Neural progenitor cell (in vitro differentiated cells): ENCODE data around the gene CC2D1A.

Experiments
- EZH2 ChIP-seq: fragments of 200-600 bp; sonication (generic); IDR thresholded peaks from 2 replicates; pipeline ENCODE4 v1.6.1; 2017; ENCODE audit warnings: antibody characterized with exemption, mild to moderate bottlenecking, moderate library complexity
- EZH2phosphoT487 ChIP-seq: fragments of 200-600 bp; sonication (generic); IDR thresholded peaks from 2 replicates; pipeline ENCODE4 v1.6.1; 2017; ENCODE audit warnings: antibody characterized with exemption
- TF ChIP-seq, protein P1 (sequence below): fragments of 200-600 bp; sonication (generic); IDR thresholded peaks from 2 replicates; pipeline ENCODE4 v1.5.1; 2017; ENCODE audit warnings: antibody characterized with exemption, mild to moderate bottlenecking

DNA sequence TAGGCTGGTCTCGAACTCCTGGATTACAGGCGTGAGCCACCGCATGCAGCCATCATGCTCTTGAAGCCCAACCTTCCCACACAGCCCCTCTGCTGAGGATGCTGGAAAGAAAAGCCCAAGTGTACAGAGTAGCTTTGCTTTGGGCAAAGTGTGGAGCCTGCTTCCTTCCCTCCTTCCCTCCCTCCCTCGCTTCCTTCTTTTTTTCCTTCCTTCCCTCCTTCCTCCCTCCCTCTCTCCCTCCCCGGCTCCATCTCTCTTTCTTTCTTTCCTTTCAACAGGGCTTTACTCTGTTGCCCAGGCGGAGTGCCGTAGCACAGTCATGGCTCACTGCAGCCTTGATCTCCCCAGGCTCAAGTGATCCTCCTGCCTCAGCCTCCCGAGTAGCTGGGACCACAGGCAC, 2.7 kb downstream of the CC2D1A start:
- TF ChIP-seq, protein P1, sequence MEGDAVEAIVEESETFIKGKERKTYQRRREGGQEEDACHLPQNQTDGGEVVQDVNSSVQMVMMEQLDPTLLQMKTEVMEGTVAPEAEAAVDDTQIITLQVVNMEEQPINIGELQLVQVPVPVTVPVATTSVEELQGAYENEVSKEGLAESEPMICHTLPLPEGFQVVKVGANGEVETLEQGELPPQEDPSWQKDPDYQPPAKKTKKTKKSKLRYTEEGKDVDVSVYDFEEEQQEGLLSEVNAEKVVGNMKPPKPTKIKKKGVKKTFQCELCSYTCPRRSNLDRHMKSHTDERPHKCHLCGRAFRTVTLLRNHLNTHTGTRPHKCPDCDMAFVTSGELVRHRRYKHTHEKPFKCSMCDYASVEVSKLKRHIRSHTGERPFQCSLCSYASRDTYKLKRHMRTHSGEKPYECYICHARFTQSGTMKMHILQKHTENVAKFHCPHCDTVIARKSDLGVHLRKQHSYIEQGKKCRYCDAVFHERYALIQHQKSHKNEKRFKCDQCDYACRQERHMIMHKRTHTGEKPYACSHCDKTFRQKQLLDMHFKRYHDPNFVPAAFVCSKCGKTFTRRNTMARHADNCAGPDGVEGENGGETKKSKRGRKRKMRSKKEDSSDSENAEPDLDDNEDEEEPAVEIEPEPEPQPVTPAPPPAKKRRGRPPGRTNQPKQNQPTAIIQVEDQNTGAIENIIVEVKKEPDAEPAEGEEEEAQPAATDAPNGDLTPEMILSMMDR = no peak
- no peak for TF ChIP-seq EZH2
- no peak for TF ChIP-seq EZH2phosphoT487
